GM19043 (cell line): ENCODE data around the gene PRR33.

Experiments
- ATAC-seq: cut with Tn5 transposase; IDR thresholded peaks from one replicate; pipeline ENCODE4 v1.9.1; 2021; ENCODE audit warnings: low read depth; ENCODE audit not compliant: unreplicated experiment

PRR33 gene

DNA sequence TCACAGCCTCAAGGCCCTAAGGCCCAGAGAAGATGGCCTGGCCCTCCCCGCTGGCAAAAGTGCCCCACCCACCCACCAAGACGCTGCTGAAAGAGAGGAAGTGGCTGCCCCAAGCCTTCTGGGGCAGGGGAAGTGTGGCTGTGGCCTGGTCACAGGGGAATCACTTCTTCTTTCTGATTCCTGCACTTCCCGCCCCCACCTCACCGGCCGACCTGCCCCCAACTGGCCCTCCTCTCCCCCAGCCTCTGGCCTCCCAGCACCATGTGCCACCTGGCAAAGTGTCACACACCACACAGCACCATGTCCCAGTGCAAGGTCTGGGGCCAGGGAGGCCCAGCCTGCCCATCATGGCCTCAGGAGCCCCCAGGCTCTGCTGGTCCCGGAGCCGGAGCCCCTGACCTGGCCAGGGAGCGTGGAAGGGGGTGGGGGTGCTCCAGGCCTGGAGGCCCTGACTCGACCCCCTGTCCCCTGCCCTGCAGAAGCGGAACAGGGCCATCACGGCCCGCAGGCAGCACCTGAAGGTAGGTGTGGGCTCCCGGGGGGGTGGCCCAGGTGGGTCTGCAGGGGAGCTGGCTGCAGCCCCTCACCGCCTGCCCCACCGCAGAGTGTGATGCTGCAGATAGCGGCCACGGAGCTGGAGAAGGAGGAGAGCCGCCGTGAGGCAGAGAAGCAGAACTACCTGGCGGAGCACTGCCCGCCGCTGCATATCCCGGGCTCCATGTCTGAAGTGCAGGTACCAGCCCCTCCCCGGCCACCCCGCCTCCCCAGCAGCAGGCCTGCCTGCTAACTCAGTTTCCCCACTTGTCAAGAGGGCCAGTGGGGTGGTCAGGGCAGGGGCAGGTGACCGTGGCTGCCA is 51.5 kb downstream of the PRR33 start:
- ATAC-seq: peak; percentile 55

DNA sequence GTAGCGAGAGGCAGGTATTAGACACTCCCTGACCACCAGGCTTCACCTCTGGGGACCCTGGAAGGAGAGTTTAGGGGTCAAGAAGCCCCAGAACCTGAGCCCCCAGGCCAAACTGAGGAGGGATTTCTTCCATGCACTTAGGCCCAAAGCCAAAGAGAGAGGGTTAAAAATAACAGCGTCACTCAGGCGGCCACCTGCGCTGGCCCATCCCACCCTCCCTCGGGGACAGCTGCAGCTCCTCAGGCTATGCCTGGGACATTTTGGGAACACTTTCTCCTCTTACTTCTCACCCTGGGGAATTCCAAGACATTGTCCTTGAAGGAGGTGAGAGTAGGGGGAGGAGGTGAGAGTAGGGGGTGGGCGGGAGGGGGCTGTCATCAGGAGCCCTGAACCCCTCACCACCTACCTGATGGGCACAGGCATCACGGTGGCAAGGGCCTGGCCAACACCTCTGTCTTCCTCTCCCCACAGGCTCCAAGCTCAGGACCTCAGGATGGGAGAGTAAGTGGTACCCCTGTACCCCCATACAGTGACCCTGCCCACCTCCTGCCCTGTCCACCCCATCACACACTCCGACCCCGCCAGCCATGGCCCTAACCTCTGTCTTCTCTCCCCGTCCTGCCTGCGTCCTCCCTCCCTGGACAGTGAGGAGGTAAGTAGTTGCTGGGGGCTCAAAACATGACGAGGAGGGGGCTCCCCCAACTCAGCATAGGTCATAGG is 52.3 kb downstream of the PRR33 start:
- no peak for ATAC-seq

GRCh38 chr11:1838426-1839144 is 53.1 kb downstream of the PRR33 start, which contains the start of gene TNNI2:
TSS of gene TNNI2 (plus strand) at chr11:1838981. CDS start at chr11:1839697, 716 bp downstream.
- no peak for ATAC-seq
